HepG2 (cell line): Measurements from ENCODE around the gene SULT2B1. TPM values are rescaled to one million over a fixed set of nuclear protein-coding genes. Genes with fewer than 3 reads are reported as not detected.

ENCODE experiments used
- BRF2 ChIP-seq: sonication (generic); formaldehyde crosslinking; IDR thresholded peaks from 2 replicates; pipeline ENCODE4 v1.8.1; 2022; ENCODE audit warnings: mild to moderate bottlenecking, missing genetic modification reagents
- CREM ChIP-seq, 2 experiments: sonication (generic) in 1 of 2; formaldehyde crosslinking in 1 of 2; IDR thresholded peaks; 2 replicates each; pipeline versions ENCODE4 v1.4.0 to v1.6.1; 2016 to 2020; ENCODE audit warnings: antibody characterized with exemption in 1 of 2, mild to moderate bottlenecking in 1 of 2, missing genetic modification reagents in 1 of 2
- LCORL ChIP-seq, 2 experiments: fragments of 450-650 bp in 1 of 2; sonication (generic) in 1 of 2; formaldehyde crosslinking in 1 of 2; IDR thresholded peaks; 2 replicates each; pipeline versions ENCODE4 v1.5.0 to v1.6.1; 2017 to 2020; ENCODE audit warnings: antibody characterized with exemption in 1 of 2, missing genetic modification reagents in 1 of 2
- MAX ChIP-seq: IDR thresholded peaks from 2 replicates; pipeline ENCODE4 v1.6.1; 2012; ENCODE audit warnings: inconsistent platforms
- NCOA2 ChIP-seq: sonication (generic); formaldehyde crosslinking; IDR thresholded peaks from 2 replicates; pipeline ENCODE4 v1.8.0; 2022; ENCODE audit warnings: inconsistent platforms
- SKI ChIP-seq: fragments of 450-650 bp; IDR thresholded peaks from one replicate; pipeline ENCODE4 v1.6.1; 2018; ENCODE audit warnings: mild to moderate bottlenecking; ENCODE audit not compliant: partially characterized antibody
- SMAD9 ChIP-seq: sonication (generic); formaldehyde crosslinking; IDR thresholded peaks from 2 replicates; pipeline ENCODE4 v1.5.1; 2020; ENCODE audit warnings: mild to moderate bottlenecking, missing genetic modification reagents
- STAT6 ChIP-seq: sonication (generic); formaldehyde crosslinking; IDR thresholded peaks from 2 replicates; pipeline ENCODE4 v1.4.0; 2020; ENCODE audit warnings: missing genetic modification reagents, mild to moderate bottlenecking, borderline replicate concordance
- TBX3 ChIP-seq: fragments of 450-650 bp; IDR thresholded peaks from 2 replicates; pipeline ENCODE4 v1.6.1; 2017; ENCODE audit warnings: antibody characterized with exemption, mild to moderate bottlenecking, inconsistent platforms, borderline replicate concordance
- TEAD2 ChIP-seq: sonication (generic); formaldehyde crosslinking; IDR thresholded peaks from 2 replicates; pipeline ENCODE4 v1.9.0; 2021; ENCODE audit warnings: missing genetic modification reagents
- TFDP1 ChIP-seq: IDR thresholded peaks from 2 replicates; pipeline ENCODE4 v1.6.1; 2016; ENCODE audit warnings: missing compliant biosample characterization, missing genetic modification reagents, borderline replicate concordance
- YEATS4 ChIP-seq: sonication (generic); formaldehyde crosslinking; IDR thresholded peaks from 2 replicates; pipeline ENCODE4 v1.4.0; 2020; ENCODE audit warnings: missing genetic modification reagents, borderline replicate concordance
- ZBTB7B ChIP-seq: sonication (generic); formaldehyde crosslinking; IDR thresholded peaks from 2 replicates; pipeline ENCODE4 v1.4.0; 2020; ENCODE audit warnings: missing genetic modification reagents
- ZNF281 ChIP-seq: sonication (generic); formaldehyde crosslinking; IDR thresholded peaks from 2 replicates; pipeline ENCODE4 v1.4.0; 2020; ENCODE audit warnings: missing genetic modification reagents, borderline replicate concordance
- ZNF556 ChIP-seq: sonication (generic); formaldehyde crosslinking; IDR thresholded peaks from 2 replicates; pipeline ENCODE4 v1.4.0; 2020; ENCODE audit warnings: mild to moderate bottlenecking, missing genetic modification reagents, borderline replicate concordance
- ZNF574 ChIP-seq: sonication (generic); formaldehyde crosslinking; IDR thresholded peaks from 2 replicates; pipeline ENCODE4 v1.4.0; 2020; ENCODE audit warnings: missing genetic modification reagents
- ZNF678 ChIP-seq: sonication (generic); formaldehyde crosslinking; IDR thresholded peaks from 2 replicates; pipeline ENCODE4 v1.4.0; 2020; ENCODE audit warnings: mild to moderate bottlenecking, missing genetic modification reagents
- polyA plus RNA-seq, 8 experiments: library from polyadenylated mRNA; depleted of rRNA in 3 of 8; stranded (reverse) in 7 of 8; unstranded in 1 of 8; fragments of >200 nt; fragmentation: Illumina TruSeq in 4 of 8; extraction: Trizol in 4 of 8; gene quantifications; 2 replicates each; pipeline versions ENCODE4 v1.2.1 to v1.2.3, GENCODE V29; 2011 to 2016; ENCODE audit warnings: low read depth in 4 of 8, missing spikeins in 1 of 8, mixed read lengths in 1 of 8; ENCODE audit not compliant: insufficient read depth in 1 of 8
- total RNA-seq, 5 experiments: library from RNA; depleted of rRNA; stranded (reverse); fragments of >200 nt; fragmentation: Illumina TruSeq; extraction: Trizol; gene quantifications; 2 replicates each; pipeline ENCODE4 v1.2.3, GENCODE V29; 2016; ENCODE audit warnings: low read depth in 1 of 5

Gene SULT2B1
- total and polyA plus RNA-seq, 2 of the 13 experiments (the other 11 are each of a cell fraction or from before 2014, with no cell fraction given), result 0.13 TPM; not detected in 1

GRCh38 chr19:48627201-48627864 is 75.4 kb downstream of the SULT2B1 start (continued):
- no peak for TF ChIP-seq ZNF281 (CRISPR knock-in tag)
- TF ChIP-seq LCORL (IDR thresholded peaks at IDR 0.05), result no peak
- TF ChIP-seq LCORL (CRISPR knock-in tag; IDR thresholded peaks at IDR 0.05), result peak; percentile 59; the same call in 1 of the 2 replicates
- TF ChIP-seq CREM (IDR thresholded peaks at IDR 0.05), result no peak
- TF ChIP-seq CREM (CRISPR knock-in tag; IDR thresholded peaks at IDR 0.05), result no peak
- 0 out of 2 replicates have a peak, but pooled peaks have one; percentile 31 for TF ChIP-seq ZNF678 (CRISPR knock-in tag)
- peak; percentile 71; the same call in 1 of the 2 replicates for TF ChIP-seq TFDP1 (CRISPR knock-in tag)
- peak; percentile 45; the same call in 1 of the 2 replicates for TF ChIP-seq NCOA2 (CRISPR knock-in tag)
- TF ChIP-seq TBX3, result peak; percentile 87
- TF ChIP-seq TEAD2 (CRISPR knock-in tag), result no peak
- TF ChIP-seq SMAD9 (CRISPR knock-in tag), result no peak
- TF ChIP-seq ZBTB7B (CRISPR knock-in tag), result 0 out of 2 replicates have a peak, but pooled peaks have one; percentile 22
- peak; percentile 39; the same call in 1 of the 2 replicates for TF ChIP-seq YEATS4 (CRISPR knock-in tag)
- no peak for TF ChIP-seq STAT6
- TF ChIP-seq BRF2 (CRISPR knock-in tag), result no peak
- peak; percentile 57 for TF ChIP-seq ZNF574 (CRISPR knock-in tag)
- TF ChIP-seq MAX, result peak; percentile 86
- TF ChIP-seq SKI, result no peak
- no peak for TF ChIP-seq ZNF556
